ENCODE data around the gene CIC.
A peak's percentile ranks its signal among the peaks of the same experiment; 100 is the strongest.
"Not testable (repeated sequence)": the region's sequence is repeated elsewhere in the genome, so short reads cannot be mapped to it uniquely, and the experiment has no call there.

CIC gene

DNA sequence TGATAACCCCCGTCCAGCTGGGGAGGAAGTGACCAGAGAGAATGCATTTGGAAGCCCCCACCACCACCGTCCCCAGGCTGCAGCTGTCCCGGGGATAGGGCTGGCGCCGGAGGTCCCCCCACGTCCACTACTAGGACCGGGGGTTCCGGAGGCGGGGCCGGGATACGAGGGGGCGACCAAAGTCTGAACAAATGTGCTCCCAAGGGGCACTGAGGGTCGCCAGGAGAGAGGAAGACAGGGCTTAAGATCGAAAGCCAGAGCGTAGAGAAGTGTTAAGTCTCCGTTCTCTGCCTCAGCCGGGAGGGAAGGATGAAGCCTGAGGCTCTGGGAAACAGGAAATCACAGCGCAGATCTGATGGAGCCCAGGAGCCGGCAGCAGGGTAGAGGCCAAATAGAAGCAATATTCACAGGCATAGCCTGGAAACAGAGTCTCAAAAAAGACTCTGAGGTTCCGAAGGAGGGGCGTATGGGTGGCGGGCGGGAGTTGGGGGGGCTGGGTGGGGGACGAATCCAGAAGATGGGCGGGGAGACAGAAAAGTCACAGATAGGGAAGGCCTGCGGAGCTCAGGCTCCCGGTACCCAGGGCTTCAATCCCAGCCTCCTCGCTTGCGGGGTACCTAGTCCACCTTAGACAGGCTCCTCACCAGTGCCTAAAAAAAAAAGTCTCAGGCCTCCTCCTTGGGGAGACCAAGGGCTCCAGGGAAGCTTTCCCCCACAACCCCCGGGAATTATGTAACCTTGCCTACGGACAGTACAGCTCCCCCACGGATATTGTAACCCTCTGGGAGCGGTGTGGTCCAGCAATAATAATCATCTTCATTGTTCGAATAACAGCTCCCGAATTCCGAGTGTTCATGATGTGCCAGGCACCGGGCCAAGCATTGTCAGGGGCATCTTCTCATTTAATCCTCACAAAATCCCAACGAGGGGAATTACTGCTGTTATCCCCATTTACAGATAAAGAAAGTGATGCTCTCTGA lies 13.0 kb upstream of the CIC start:
- no peak for DNase-seq (ENCODE audit: low spot score)

DNA sequence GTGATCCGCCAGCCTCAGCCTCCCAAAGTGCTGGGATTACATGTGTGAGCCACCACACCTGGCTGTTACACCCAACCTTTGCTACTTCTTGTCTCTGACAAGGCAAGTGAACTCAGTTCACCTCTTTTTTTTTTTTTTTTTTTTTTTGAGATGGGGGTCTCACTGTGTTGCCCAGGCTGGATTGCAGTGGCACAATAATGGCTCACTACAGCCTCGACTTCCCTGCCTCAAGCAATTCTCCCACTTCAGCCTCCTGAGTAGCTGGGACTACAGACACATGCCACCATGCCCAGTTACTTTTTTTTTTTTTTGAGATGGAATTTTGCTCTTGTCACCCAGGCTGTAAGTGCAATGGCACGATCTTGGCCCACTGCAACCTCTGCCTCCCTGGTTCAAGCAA lies 11.2 kb upstream of the CIC start:
- DNase-seq (ENCODE audit: low spot score): not testable (repeated sequence)

DNA sequence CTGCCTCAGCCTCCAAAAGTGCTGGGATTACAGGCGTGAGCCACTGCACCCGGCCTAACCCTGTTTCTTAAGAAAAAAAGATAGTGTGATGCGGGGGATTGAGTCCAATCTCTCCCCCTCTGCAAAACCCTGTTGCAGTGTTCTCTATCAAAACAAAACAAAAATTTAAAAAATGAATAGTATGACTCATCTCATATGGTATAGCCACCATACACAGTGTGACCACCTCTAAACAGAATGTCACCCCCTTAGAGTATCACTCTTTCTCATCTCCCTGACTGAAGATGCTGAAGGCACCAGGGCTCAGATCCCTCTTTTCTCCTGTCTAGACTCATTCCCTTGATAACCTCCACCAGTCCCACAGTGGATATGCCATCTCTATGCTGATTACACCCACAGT lies 7.3 kb upstream of the CIC start:
- DNase-seq (ENCODE audit: low spot score): no peak

DNA sequence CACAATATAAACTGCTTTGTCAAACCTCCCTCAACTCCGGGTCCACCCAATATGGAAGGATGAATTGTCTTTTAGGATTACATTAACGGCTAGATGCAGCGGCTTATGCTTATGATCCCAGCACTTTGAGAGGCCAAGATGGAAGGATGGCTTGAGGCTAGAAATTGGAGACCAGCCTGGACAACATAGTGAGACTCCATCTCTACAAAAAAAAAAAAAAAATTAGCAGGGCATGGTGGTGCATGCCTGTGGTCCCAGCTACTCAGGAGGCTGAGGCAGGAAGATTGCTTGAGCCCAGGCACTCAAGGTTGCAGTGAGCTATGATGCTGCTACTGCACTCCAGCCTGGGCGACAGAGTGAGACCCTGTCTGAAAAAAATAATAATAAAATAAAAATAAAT lies 2.9 kb upstream of the CIC start:
- DNase-seq (ENCODE audit: low spot score): not testable (repeated sequence)

DNA sequence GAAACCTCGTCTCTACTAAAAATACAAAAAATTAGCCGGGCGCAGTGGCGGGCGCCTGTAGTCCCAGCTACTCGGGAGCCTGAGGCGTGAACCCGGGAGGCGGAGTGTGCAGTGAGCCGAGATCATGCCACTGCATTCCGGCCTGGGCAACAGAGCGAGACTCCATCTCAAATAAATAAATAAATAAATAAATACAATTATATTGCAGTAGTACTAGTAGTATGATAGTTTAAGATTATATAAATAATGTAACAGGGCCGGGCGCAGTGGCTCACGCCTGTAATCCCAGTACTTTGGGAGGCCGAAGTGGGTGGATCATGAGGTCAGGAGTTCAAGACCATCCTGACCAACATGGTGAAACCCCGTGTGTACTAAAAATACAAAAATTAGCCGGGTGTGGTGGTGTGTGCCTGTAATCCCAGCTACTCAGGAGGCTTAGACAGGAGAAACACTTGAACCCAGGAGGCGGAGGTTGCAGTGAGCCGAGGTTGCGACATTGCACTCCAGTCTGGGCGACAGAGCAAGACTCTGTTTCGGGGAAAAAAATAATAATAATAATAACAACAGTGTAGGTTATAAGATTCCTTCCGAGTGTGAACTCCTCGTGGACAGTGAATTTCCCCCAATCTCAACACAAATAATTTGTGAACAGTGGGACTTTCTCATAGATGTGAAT lies 2.0 kb upstream of the CIC start:
- not testable (repeated sequence) for DNase-seq (ENCODE audit: low spot score)

DNA sequence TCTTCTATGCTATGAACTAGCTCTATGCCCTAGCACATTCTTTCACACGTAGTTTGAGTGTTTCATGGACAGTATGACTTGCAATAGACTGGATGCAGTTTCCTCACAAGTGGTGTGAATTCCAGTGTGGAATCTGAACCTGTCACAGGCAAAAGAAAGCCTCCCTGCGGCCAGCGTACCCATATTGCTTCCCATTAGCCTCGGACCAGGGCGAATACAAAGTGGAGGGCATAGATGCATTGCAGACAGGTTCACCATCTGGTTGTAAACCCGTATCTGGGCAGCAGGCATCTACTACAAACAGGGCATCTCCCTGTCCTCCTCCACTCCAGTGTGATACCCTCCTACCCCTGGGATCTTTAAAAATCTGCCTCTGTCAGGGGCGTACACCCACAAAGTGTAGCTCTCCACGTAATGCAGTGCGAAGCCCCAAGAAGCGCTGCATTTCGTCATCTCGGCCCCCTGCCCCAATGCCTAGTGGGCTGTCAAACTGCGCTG lies 1.4 kb upstream of the CIC start:
- no peak for DNase-seq (ENCODE audit: low spot score)

DNA sequence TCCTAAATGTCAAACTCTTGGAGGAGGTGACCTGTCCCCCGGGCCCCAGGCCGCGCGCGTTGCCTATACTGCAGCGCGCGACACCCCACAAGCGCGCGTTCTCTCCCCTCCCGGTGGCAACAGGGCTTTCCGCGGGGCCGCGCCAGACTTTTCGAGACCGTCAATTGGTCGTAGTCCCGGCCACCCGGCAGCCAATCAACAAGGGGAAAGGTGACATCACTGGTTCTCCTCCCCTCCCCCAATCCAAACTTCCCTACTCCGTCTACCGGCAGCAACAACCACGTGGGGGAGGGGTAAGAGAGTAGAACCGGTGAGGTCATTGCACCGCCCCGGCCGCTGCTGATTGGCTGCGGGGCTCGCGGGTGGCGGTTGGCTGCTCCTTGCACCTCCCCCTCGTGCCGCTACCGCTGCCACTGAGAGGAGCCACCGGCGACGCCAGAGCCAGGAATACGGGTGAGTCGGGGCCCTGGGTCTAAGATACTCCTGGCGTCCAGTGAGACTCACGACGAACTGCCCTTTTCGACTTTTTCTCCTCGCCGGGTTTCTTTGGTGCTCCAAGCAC lies 829 bp upstream of the CIC start:
- peak; percentile 100 for DNase-seq (ENCODE audit: low spot score)

DNA sequence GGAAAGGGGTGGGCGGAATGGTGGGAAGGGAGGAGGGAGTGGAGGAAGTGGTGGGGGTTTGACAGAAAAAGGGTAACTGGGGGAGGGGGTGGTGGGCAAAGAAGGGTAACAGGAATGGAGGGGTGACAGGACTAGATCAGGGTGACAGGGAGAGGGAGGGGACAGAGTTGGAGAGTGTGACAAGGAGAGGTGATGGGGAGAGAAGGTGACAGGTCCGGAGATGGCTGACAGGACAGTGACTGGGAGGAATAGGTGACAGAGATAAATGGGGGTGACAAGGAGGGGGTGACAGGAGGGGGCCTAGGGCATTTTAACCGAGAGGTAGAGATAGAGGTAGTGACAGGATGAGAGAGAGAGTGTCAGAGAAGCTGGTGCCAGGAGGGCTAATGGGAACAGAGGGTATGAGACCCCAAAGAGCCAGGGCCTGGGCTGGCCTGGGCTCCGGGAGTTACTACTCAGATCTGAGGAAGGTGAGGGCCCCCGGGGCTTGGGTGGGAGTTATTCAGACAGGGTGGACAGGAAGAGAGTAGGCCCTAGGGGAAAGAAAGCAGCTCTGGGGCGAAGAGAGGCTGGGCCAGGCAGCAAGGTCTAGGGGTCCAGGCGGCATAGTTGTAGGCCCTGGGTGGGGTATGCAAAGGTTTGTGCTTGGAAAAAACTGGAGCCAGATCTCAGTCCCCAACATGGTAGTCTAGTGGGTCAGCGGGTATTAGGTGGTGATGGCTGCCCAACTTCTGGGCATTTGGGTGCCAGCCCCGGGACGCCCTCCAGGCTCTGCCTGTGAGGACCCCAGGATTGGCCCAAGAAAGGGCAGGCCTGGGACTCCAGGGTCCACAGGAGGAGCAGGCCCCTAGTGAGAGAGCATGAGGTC lies 660 bp downstream of the CIC start:
- DNase-seq (ENCODE audit: low spot score): no peak

DNA sequence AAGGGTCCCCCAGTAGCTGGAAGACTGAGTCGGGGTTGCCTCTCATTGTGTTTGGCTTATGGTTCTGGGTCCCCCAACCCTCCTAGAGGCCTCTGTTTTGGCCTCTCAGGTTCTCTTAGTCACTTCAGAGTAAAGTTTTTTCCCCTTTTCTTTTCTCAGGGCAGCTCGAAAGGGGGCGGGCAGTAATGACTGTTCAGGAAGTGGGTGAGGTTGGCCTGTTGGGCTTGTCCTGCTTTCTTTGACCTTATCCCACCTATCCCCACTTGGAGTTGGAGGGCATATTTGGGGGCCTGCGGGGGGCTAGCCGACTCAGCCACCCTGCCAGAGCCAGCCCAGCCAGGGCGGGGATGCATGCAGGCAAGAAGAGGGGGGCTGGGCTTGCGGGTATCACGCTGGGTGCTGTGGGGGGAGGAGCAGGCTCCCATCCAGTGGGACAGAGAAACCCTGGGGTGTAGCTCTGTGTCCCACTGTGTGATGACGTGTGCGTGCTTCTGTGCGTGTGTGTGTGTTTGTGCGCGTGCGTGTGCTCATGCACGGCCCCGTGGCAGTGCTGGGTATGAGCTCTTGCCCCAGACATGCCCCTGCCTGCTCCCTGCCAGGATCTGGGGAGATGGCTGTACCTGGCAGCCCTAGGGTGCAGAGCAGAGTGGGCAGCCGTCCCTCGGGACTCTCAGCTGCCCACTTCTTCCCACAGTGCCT lies 1.4 kb downstream of the CIC start:
- peak; percentile 68 for DNase-seq (ENCODE audit: low spot score)

DNA sequence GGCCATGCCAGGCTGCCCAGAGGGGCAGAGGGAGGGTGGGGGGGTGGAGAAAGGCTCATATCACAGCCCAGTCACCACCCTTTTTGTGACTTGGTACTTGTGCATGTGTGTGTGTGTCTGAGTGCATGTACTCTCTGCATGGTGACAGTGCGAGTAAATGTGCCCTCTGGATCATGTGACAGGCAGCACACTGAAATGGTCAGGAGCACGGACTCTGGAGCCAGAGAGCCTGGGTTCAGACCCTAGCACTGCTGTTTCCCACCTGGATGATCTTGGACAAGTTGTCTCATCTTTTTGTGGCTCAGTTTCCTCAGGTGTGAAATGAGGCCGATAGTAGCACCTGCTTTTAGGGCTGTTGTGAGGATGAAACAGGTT lies 2.0 kb downstream of the CIC start:
- DNase-seq (ENCODE audit: low spot score): no peak

DNA sequence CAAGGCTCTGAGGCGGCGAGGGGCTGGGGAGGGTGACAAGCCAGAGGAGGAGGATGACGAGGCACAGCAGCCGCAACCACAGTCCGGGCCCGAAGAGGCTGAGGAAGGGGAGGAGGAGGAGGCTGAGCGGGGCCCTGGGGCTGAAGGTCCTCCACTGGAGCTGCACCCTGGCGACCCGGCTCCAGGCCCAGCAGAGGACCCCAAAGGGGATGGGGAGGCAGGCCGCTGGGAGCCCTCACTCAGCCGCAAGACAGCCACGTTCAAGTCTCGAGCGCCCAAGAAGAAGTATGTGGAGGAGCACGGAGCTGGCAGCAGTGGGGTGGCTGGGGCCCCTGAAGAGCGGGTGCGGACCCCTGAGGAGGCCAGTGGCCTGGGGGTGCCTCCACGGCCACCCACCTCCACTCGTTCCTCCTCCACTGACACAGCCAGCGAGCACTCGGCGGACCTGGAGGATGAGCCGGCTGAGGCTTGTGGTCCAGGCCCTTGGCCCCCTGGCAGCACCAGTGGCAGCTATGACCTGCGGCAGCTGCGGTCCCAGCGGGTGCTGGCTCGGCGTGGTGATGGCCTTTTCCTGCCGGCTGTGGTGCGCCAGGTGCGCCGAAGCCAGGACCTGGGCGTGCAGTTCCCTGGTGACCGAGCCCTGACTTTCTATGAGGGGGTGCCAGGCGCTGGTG lies 2.9 kb downstream of the CIC start:
- no peak for DNase-seq (ENCODE audit: low spot score)

DNA sequence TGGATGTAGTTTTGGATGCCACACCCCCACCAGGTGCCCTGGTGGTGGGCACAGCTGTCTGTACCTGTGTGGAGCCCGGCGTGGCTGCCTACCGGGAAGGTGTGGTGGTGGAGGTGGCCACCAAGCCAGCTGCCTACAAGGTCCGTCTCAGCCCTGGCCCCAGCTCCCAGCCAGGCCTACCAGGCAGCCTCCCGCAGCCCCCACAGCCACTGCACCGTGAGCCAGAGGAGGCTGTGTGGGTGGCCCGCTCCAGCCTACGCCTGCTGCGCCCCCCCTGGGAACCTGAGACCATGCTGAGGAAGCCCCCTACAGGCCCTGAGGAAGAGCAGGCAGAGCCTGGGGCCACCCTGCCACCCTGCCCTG lies 3.5 kb downstream of the CIC start:
- DNase-seq (ENCODE audit: low spot score): no peak

DNA sequence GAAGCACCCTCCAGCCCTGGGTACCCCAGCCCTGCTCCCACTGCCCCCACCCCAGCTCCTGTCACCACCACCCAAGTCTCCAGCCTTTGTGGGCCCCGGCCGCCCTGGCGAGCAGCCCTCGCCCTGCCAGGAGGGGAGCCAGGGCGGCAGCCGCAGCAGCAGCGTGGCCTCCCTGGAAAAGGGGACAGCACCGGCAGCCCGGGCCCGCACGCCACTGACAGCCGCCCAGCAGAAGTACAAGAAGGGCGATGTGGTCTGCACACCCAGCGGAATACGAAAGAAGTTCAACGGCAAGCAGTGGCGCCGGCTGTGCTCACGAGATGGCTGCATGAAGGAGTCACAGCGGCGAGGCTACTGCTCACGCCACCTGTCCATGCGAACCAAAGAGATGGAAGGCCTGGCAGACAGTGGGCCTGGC lies 3.9 kb downstream of the CIC start:
- DNase-seq (ENCODE audit: low spot score): no peak

DNA sequence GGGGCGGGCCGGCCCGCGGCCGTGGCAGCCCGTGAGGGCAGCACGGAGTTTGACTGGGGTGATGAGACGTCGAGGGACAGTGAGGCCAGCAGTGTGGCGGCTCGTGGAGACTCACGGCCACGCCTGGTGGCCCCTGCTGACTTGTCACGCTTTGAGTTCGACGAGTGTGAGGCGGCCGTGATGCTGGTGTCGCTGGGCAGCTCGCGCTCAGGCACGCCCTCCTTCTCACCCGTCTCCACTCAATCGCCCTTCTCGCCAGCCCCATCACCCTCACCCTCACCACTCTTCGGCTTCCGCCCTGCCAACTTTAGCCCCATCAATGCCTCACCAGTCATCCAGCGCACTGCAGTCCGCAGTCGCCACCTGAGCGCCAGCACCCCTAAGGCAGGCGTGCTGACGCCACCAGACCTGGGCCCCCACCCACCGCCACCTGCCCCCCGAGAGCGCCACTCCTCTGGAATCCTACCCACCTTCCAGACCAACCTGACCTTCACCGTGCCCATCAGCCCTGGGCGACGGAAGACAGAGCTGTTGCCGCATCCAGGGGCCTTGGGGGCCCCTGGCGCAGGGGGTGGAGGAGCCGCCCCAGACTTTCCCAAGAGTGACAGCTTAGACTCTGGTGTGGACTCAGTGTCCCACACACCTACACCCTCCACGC lies 4.5 kb downstream of the CIC start:
- DNase-seq (ENCODE audit: low spot score): no peak

DNA sequence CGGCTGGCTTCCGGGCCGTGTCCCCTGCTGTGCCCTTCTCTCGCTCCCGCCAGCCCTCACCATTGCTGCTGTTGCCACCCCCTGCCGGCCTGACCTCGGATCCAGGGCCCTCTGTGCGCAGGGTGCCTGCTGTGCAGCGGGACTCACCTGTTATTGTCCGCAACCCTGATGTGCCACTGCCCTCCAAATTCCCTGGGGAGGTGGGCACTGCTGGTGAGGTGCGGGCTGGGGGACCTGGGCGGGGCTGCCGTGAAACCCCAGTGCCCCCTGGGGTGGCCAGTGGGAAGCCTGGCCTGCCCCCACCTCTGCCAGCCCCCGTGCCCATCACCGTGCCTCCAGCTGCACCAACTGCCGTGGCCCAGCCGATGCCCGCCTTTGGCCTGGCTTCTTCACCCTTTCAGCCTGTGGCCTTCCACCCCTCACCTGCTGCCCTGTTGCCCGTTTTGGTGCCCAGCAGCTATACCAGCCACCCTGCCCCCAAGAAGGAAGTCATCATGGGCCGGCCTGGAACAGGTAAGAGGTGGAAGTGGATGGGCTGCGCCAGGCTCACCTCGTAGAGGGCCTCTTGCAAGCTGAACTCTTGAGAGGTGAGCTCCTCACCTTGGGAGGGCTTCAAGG lies 5.1 kb downstream of the CIC start:
- DNase-seq (ENCODE audit: low spot score): no peak

DNA sequence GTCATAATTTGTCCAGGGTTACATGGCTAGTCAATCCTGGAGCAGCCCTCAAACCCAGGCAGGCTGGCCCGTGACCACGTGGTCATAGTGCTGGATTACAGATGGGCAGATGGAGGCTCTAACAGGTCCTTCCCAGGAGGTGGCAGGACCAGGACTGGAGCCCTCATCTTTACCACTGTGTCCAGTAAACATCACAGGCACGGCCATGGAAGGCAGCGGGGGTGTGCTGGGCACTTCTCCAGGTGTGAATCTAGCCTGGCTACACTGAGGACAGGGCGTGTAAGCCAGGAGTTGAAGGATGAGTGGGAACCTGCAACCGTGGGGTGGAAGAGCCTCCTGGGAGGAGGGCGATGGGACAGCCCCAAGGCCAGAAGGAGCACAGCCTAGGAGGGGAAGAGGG lies 6.1 kb downstream of the CIC start:
- no peak for DNase-seq (ENCODE audit: low spot score)

DNA sequence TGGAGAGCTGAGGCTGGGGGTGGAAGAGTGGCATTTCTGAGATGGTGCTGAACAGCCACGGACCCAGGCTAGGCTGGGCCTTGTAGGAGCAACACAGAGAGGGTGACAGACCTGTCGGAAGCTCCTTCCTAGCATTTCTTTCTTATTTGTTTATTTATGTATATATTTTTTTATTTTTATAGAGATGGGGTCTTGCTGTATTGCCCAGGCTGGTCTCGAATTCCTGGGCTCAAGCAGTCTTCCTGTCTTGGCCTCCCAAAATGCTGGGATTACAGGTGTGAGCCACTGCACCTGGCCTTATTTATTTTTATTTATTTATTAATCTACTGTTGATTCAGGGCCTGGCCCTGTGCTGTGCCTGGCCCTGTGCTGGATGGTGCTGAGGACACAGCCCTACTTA lies 6.5 kb downstream of the CIC start:
- no peak for DNase-seq (ENCODE audit: low spot score)

DNA sequence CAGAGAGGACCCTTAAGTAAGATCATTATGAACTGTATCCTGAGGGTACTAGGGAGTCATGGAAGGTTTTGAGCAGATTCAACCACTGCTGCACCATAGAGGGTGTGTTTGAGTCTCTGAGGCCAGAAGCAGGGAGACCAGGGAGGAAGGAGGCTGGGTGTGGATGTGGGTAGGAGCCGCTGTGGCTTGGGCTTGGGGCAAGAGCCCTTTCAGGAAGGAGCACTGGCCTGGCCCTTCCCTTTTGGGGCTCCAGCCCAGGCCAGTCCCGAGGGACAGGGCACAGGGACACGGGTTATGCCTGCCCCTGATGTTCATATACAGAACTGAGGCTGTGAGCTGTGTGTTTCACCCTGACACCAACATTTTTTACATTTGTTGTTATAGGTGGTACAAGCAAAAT lies 7.2 kb downstream of the CIC start:
- DNase-seq (ENCODE audit: low spot score): no peak

DNA sequence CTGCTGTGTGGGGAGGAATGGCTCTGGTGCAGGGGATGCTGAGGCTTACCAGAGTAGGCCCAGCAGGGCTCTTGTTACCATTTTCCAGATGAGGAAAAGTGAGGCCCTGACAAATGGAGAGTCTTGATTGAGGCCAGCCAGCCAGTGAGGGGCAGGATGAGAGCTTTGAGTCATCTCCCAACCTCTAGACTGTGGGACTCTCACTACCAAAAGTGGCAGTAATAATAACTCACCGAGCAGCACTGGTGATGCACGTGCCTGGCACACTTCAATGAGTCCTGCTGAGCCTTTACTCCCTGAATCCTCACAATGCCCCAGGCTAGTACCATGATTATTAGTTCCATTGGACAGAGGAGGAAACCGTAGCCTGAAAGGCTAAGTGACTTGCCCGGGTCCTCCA lies 7.8 kb downstream of the CIC start:
- DNase-seq (ENCODE audit: low spot score): peak; percentile 78

Data from activated CD4-positive, alpha-beta T cell treated with anti-CD3 and anti-CD28 coated beads, Interleukin-2, Interleukin-4, amounts not matched to agents 100 ng/mL and 50 ng/mL, durations not matched to agents 16 hours and 8 hours (primary cell).